Measurements from ENCODE around the gene TBKBP1.

The TBKBP1 gene

DNA sequence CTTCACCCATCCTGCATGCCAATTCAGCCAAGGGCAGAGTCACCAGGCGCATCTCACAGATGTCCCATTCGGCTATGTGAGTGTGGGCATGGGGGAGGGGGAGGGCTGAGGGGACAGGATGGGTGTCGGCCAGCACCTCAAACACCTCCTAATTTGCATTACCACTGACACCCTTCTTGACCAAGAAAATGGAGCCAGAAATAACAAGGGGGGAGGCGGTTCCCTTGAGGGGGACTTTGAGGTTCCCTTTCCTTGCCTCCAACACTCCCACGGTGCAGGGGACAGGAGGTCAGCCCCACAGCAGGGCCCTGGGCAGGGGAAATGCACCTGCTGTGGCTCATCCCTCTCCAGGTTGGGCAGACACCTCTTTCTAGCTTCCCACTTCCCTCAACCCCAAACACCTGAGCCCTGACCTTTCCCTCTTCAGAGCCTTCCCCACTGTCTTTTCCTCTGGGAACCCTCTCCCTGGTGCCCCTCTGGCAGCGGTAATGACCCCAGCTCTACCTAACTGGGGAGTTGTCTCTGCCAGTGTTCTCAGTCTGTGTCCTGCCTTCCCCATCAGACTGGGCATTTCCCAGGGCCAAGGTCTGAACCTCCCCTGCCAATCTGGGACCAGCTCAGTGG is 20.9 kb downstream of the TBKBP1 start:
- no peak for DNase-seq (ENCODE audit: low read depth)

DNA sequence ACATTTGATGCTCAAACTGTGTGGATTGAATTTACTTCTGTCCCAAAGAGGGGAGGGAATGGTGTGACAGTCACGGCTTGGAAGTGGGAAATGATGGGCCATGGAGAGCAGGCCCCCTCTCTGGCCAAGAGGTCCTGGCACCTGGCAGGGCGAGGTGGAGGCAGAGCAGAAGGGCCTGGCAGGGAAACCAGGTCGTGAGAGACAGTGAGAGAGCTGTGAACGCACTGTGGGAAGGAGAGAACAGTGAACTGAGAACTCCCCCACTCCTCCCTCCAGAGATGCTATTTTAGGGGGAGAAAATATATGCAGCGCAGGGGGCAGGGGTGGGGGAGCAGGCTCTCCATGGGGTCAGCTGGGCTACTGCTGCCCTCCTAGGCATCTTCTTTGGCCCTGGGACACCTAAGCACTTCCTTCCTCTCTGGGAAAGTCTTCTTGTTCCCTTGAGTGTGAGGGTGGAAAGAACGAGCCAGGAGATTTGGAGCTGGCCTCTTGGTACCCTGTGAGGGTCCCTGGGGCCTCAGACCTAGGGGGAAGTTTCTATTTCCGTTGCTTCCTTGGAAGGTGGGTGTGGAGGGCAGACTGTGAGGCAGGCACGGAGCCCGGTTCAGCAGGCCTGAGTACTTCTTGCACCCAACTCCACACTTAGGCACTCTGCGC is 21.8 kb downstream of the TBKBP1 start:
- DNase-seq (ENCODE audit: low read depth): no peak

DNA sequence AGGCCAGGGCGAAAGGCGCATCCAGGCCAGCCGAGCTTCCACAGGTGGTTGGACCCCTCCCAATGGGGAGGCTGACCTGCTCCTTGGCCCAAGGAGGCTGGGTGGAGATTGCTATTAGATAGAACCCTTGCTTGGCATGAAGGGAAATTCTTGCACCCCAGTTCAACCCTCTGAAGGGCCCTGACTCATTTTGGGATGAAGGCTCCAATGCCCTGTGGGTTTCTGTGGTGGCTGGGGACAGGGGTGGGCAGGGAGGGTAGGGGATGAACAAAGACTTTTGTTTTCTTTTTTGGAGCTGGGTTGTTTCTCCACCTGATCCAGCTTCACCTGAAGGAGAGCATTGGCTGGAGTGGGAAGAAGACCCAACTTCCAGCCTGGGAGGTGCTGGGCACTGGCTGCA is 22.4 kb downstream of the TBKBP1 start:
- DNase-seq (ENCODE audit: low read depth): no peak

DNA sequence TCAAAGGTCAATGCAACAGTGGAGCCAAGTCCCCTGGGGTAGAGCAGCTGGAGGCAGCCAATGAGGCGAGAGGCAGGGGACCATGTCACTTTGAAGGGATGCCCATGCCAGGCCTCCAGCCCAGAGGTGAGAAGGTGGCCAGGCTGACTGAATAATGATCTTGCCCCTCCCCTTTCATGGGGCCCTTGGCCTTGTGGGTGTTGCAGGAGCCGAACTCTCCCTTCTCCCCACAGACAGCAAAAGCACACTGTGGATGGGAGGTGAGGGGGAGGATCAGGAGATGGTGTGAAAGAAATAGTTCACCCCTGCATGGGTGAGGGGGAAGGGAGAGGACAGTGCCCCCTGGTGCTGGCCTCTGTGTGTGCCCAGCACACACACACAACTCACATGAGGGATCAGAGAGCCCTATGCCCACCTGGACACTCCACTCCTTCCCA is 23.3 kb downstream of the TBKBP1 start:
- DNase-seq (ENCODE audit: low read depth): no peak

DNA sequence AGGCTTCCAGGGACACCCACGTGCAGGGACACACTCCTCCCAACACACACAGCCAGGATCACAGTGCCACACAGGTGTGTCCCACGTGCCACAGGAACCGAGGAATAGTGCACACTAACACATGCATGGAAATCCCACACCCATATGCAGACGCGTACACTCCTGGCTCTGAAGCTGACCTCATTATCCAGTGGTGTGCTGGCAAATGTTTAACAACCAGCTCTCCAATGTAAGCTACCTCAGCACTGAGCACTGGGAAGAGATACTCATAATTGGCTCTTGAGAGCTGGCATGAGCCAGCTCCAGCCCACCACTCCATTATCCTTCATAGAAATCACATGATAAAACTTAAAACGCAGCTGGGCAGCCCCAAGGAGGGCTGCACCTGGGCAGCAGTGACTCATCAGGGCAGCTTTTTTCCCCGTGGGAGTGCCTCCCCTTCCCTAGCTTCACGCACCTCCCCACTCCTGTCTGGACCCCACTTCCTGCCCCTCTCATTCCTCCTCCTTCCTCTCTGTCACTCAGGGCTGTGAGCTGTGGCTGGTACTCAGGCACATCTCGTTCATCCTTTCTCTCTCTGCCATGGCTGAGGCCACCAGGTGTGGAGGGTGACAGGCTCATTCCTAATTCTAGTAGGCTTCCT is 24.1 kb downstream of the TBKBP1 start:
- DNase-seq (ENCODE audit: low read depth): no peak

DNA sequence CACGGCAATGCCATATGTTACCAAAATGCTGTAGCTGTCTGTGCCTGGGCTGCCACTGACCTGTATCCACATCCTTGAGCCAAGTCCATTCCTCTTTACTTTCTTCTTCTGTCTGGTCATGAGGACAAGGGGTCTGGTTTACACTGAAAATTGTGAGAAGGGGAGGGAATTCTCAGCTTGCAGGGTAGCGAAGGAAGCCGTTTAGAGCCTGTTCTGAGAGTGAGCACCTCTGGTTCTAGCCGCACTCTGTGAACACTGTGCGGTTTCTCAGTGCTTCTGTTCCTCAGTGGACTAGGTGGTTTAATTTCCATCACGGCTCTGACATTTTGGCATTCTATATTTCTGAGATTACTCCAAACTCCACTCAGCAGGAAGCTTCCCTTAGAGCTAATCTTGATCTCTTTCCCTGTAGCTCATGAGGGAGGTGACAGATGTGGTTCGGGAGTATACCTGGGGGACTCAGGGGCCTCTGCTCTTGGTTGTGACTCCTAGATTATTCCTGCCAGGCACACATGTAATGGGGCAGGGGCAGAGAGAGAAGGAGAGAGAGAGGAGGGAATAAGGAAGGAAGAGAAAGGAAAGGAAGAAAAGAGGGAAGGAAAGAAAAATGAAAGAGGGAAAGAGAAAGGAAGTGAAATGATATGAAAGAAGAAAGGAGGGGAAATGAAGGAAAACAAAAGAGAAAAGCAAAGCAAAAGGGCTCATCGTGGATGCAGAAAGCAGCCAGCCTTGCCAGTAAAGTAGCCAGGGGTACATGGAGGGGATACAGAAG is 24.9 kb downstream of the TBKBP1 start:
- no peak for DNase-seq (ENCODE audit: low read depth)

DNA sequence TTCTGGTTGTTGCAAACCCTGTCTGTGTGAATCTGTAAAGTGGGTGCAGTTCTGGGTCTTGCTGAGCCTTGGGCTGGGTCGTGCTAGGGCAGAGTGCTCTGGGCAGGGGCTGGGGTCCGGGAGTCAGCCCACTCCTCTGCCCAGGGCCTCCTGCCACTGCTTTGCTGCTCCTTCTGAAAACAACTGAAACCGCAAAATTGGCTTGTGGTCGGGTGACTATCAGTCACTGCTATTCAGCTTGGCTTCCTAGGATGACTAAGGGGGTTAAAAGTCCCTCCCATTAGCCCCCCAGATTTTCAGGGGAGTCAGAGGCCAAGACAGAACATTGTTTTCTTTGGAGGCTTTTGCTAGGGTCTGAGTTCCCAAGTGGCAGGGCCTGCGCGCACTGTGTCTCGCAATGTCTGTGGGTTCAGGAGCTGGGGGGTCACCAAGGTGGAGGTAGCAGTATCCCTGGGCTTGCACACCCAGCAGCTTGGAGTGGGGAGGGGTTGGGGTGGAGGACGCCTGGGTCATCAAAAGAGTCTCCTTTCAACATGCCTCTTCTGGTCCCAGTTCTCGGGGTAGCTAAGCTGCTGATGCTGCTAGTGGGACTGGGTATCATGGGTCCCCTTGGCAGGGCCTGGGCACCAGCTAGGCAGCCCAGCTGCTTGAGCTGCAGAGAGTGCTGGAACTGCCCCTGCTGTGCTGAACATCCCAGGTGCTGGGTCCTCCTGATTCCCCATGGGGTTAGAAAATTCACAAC is 25.6 kb downstream of the TBKBP1 start:
- DNase-seq (ENCODE audit: low read depth): no peak

DNA sequence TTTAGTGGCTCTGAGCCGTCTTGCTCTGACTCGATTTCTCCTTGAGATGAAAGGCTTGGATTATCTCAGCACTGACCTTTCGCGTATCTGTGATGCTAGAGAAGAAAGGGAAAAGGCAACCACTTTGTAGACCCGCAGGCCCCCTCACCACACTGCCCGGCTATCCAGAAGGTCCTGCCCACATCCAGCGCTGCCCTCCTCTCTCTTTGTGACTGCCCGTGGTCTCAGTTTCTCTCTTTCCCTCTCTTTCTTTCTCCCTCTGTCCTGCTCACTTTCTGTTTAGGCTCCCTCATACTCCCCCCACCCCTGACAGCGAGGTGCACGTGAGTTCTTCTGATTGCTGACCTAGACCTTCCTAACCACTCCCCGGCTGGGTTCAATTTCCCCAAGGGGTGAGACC is 26.2 kb downstream of the TBKBP1 start:
- DNase-seq (ENCODE audit: low read depth): no peak

DNA sequence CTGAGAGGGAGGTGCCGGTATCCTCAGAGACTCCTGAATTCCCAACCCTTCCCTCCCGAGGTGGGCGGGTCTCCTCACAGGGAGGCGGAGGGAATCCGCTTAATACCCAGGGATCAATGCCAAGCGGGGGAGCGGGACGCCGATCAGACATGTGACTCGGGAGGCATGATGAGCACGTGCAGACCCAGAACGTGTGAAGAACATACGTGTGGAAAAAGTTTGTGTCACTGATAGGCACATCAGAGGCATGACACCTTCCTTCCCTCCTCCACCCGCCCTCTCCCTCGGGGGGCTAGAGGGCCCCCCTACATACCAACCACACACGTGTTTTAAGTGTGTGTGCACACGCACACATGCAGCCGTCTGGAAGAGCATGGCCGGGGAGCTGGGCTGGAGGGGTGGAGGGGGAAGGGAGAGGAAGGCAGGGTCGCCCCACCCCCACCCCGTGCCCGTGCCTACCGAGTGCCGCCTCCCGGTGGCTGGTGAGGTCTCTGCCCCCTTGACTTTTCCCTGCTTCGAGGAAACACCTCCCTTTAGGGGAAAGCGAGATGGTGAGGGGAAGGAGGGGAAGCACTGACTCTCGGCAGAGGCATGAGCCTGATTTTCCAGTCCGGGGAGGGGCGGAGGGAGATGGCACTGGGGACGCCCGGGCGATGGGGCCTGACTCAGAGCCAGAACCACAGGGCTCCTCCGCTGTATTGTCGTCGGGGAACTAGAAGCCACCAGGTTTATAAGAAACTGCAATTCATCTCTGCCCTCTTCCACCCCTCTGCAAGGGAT is 27.0 kb downstream of the TBKBP1 start:
- peak; percentile 62 for DNase-seq (ENCODE audit: low read depth)

DNA sequence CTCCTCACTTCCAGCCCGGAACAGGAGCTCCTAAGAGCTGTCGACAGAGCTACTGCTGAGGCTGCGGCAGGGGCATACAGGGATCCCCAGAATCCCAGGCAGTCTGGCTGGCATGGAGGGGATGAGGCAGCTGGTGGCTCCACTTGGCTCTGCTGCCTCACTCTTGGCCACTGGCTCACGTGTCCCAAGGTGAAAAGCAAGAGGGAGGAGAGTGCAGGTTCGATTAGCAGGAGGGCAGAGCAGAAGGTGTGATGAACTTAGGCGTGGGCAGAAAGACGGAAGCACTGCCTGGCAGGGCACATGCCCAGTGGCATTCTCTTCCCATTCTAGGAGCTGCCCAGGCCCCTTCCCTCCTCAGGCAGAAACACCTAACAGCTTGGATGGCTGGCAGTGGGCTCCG is 27.8 kb downstream of the TBKBP1 start:
- DNase-seq (ENCODE audit: low read depth): no peak

DNA sequence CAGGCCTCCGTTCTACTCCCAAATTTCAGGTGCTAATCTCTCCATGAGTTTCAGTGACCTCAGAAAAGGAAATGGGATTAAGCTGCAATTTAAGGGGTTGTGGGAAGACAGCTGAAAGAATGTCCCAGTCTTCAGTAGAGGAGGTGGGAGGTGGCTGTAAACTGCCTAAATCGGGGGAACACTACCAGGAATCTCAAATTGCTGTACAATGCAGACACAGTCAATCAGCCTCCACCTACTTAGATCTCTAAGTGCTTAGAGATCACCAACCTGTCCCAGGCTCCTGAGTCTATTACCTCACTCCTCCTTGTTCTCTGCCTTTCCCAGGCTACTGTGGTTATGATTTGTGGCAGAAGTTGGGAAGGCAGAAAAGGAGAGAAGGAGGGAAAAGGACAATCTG is 30.7 kb downstream of the TBKBP1 start:
- DNase-seq (ENCODE audit: low read depth): no peak

DNA sequence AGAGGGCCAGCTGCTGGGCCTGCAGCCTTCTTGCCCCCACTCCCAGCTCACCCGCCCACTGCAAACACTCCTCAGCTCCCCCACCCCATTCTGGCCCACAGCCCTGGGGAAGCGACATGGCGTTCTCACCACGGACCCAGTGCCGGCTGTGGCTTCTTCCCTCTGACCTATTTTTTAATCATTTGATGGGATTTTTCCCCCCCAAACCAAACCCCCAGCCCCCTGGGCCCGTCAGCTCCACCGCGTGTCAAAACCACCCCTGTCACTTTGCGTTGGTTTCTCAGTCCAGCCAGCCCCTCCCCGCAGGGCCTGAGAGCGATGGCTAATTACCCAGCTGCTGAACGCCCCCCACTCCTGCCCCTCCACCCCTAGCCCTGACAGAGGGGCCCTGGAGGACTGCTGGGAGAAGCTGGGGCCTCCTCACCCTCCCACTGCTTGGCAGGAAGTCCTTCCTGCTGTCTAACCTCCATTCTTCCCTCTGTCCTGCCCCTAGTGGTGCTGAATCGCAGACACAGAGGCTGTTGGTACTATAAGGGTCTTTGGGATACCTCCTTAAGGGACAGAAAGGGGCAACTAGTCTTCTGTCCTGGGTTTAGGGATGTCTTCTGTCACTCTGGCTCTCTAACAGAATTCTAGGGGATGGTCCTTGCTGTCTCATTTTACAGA is 31.6 kb downstream of the TBKBP1 start:
- DNase-seq (ENCODE audit: low read depth): no peak

DNA sequence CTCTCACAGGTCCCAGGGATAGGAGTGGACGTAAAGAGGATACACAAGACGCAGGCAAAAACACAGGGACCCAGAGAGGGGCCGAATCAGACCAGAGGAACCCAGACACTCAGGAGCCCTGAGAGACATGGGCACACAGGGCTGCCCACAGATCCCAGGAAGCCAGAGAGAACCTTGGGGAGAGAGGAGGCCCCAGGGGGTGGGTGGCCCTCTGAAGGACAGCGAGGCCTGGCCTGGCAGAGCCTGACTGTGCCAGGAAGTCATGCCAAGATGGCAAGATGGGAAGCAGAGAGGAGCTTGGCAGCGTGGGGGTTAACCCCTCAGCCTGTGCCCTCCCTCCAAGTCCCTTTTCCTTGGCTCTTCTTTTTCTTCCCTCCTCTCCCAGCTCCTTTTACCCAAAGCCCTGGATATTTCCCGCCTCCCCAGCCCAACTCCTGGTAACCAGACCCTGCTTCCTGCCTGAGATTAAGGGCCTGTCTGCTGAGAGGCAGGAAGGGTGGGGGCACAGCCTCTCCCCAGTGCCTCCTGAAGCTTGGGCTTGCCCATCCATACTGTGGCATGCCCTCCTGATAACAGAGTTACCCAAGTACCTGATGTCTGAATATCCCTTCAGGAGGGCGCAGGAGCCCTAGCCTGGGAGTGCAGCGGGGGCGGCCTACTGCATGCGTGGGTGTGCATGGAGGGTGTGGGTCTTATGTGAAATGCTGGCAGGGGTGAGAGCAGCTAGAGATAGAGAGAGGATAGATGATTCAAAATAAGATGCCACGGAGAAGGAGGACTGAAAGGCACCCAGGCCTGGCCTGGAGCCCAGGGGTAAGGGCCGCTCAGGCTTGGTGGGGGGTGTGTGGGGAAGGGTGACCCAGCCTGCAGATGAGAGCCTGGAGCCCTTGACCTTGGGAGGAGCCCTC is 33.1 kb downstream of the TBKBP1 start:
- no peak for DNase-seq (ENCODE audit: low read depth)

DNA sequence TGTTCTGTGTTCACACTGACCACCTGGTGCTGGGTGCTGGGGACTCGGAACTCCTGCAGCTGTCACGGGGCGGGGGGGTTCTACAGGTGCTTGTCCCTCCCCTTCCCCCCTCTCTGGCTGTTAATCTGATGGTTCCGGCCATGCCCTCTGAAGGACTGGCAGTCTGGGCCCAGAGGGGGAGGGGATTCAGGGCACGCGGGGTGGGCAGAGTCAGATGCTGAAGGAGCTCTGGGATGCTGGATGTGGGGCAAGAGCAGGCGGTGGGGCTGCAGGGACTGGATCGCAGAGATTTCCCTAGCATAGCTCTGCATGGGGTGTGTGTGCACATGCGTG is 33.7 kb downstream of the TBKBP1 start:
- DNase-seq (ENCODE audit: low read depth): no peak

DNA sequence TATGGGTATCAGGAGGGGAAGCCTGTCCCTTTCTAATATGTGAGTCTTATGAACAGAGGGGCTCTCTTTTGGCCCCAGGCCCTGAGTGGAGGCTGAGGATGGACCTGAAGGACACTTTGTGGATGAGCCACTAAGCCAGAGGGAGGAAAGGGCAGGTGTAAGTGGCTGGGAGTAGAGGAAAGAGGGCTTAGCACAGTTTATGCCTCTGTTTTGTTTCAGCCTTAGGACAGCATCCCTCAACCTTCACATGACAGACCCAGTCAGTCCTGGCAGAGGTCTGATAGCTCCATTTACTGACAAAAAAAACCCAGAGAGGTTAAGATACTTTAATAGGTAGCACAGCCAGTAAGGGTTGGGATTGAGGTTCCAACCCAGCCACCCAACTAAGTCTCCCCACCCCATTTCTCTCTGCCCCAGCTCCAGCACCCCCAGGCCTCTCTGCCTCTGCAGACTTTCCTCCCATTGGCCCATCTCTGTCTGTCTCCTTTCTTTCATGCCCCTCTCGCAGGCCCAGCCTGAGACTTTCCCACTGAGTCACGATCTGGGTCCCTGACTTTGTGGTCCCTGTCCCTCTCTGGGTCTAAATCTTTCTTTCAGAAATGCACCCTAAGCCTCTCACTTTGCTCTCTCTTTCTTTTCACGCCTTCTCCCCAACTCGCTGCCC is 34.4 kb downstream of the TBKBP1 start:
- DNase-seq (ENCODE audit: low read depth): no peak

DNA sequence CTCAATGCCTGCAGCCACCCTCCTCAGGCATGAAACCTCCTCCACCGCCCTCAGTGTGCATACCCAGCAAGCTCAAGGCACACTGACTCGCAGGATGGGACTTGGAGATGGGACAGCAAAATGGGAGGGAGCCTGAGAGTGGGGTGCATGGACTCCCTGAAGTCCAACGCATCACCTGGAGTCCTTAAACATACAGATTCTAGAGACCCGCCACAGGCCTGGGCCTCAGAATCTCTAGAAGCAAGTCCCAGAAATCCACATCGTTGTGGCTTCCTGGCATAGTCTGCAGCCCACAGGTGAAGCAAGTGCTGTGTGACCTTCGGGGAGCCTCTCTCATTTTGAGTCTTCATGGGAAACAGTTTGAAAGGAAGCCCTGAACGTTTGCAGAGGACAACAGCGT is 35.5 kb downstream of the TBKBP1 start:
- no peak for DNase-seq (ENCODE audit: low read depth)

DNA sequence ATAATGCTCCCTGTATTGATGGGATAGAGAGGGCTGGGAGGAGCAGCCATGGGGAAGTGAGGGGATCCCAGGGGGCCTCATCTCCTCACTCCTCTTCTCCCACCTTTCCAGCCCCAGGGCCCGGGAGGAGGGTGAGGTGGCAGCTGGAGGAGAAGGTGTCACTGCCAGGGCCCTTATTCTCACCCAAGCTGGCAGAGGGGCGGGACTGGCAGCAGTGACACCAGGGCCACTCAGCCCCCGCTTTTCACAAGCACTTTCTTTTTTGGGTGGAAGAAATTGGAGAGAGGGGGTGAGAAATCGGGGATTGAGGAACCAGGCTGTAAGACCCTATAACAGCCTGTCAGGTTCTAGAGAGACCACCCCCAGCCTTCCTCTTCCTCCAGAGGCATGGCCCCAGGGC is 36.7 kb downstream of the TBKBP1 start:
- DNase-seq (ENCODE audit: low read depth): no peak

DNA sequence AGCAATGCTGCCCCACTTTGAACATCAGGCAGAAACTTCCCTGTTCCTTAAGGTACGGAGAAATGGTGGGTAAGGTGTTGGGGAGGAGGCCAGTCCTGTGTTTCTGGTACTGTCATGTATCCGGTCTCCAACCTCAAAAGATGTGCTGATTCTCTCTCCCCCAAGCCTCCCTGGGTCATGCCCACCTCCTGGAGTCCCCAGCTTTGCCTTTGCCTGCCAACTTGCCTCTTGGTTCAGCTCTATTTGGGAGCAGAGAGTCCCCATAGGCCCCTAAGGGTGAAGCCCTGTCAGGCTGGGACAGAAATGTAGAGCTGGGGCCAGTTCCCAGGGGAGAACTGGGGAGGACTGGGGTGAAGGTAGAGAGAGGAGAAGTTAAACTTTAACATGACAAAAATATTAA is 37.4 kb downstream of the TBKBP1 start:
- DNase-seq (ENCODE audit: low read depth): no peak

DNA sequence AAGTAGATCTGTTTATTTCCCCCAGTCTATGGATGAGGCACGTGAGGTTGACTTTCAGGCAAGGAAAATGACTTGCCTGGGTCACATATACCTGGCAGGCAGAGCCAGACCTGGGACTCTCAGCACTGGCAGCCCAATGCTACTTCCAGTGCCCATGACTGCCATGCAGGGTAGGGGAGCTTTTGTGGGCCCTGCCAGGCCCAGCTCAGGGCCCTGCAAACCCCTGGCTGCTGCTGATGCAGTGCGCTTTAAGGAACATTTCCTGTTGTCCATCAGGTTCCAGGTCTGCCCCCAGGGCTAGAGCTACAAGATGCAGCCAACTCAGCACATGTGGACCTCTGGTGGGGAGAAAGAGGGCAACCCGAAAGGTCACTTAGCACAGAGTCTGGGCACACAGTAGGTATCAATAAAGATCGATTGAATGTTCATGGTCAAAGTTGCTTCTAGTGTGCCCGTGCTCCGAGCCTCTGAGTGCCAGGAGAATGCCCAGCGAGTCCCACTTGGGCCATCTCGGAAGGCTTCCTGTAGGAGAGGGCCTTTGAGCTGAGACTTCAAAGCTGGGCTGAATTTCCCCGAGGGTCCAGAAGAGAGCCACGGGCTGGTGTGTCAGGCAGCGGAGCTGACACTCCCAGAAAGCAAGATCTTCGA is 38.6 kb downstream of the TBKBP1 start:
- DNase-seq (ENCODE audit: low read depth): no peak

Measured in activated T-helper 1 cell treated with Interleukin-2 at 50 U/mL for 16 hours (primary cell).